ENCODE data around the gene LPIN1. TPM values are rescaled to one million over a fixed set of nuclear protein-coding genes. Genes with fewer than 3 reads are reported as not detected.

LPIN1 gene
- total and polyA plus RNA-seq, 2 of the 8 experiments (the other 6 are each of a cell fraction or from before 2014, with no cell fraction given) = 4.3 to 9.8 TPM

DNA sequence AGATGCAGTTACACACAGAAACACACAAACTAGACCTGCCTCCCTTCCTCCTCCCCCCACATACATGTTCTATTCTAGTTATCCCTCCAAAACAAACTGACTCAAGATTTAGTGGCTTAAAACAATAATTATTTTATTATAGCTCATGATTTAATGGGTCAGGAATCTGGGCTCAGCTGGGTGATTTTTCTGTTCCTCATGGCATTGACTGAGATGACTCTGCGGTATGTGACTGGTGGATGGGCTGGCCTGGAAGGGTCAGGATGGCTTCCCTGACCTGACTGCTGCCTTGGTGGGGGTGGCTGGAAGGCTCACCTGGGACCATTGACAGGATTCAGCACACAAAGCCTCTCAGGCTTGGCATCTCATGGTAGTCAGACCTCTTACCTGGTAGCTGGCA, 42.7 kb upstream of the LPIN1 start (continued):
- TF ChIP-seq POLR2AphosphoS5 (IDR thresholded peaks at IDR 0.05; ENCODE audit: low read depth, low read length) (no peak), GABPA (IDR thresholded peaks at IDR 0.05; ENCODE audit: borderline replicate concordance, insufficient read depth, low read length) (no peak), POLR2A (IDR thresholded peaks at IDR 0.05; ENCODE audit: control extremely low read depth in 1 of 2, low read depth in 2 of 2, low read length in 2 of 2) (no peak)

All from H1 (cell line).